GM18507 (cell line): Measurements from ENCODE around the gene VPS9D1.
"Not testable (repeated sequence)": the region's sequence is repeated elsewhere in the genome, so short reads cannot be mapped to it uniquely, and the experiment has no call there.

Source experiments
- DNase-seq: peaks from one replicate; pipeline ENCODE4 v3.0.0; 2011; ENCODE audit warnings: low read depth; ENCODE audit not compliant: insufficient read length; ENCODE audit errors: extremely low spot score
- FAIRE-seq: peaks from 2 replicates; lab custom pipeline; 2011; peaks lifted over from hg19 to GRCh38; lab: Jason Lieb, UNC

The VPS9D1 gene

DNA sequence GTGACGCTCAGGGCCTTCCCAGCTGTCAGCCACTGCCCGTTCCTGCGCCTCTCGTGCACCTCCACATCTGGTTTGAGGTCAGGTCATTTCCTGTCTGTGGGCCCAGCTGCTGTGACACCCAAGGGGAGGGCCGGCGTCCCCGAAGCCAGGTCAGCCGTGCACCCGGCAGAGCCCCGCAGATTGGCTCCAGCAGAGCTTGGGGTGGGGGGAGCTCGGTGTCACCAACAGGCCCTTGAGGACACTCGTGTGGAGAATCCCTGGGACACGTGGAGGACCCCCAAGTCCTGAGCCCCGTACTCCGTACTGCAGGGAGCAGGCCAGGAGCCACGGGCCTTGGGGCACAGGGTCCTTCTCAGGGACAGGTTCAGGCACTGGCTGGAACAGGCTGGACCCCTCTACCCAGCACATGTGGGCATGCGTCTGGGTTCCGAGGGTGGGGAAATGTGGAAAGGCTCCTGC is 24.0 kb downstream of the VPS9D1 start:
- peak; percentile 53 for FAIRE-seq
- no peak for DNase-seq

DNA sequence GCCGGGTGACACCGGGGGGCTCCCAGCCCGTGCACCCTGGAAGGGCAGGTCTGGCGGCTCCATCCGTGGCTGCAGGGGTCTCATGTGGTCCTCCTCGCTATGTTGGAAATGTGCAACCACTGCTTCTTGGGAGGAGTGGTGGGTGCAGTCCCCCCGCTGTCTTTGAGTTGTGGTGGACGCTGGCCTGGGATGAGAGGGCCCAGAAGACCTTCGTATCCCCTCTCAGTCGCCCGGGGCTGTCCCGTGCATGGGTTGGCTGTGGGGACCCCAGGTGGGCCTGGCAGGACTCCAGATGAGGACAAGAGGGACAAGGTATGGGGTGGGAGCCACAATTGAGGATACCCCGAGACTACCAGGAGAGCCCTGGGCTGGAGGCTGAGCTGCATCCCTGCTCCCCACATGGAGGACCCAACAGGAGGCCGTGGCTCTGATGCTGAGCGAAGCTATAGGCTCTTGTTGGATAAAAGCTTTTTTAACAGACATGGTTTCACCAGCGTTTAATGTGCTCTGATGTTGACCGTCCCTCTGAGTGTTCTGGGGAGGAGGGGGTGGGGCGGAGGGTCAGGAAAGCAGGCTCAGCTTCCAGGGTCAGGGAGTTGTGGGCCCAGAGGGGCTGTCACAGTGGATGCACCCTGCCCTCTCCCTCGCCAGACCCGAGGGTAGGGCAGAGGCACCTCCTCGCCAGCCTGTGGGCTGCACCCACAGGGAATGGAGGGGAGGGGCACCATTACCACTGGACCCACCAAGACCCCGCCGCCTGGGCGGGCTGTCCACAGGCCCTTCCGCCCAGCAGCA is 24.6 kb downstream of the VPS9D1 start:
- no peak for FAIRE-seq
- DNase-seq = no peak

DNA sequence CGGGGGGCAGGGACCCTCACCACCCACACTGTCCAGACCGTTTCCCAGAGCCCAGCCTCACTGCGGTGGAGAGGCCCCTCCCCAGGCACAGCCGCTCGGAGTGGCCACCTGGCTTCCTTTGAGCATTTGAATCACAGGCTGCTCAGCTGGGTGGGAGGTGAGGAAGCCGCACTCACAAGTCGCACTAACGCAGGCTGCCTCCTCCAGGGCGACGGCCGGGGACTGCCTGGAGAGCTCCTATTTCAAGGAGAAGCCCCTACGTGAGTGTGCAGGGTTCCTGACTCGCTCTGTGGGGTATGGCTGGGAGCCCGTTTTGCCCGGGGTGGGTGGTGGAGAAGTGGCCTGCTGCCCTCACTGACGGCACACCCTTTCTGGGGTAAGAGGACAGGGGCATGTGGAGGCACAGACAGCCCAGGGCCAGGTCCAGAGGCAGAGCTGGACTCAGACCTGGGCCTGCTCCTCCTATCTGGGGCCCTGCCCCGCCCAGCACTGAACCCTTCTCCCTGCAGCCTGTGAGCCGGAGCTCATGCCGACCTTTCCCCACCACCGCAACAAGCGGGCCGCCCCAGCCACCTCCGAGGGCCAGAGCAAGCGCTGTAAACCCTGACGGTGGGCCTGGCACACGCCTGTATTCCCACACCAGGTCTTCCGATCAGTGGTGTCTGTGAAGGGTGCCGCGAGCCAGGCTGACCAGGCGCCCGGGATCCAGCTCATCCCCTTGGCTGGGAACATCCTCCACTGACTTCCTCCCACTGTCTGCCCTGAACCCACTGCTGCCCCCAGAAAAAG is 25.4 kb downstream of the VPS9D1 start:
- FAIRE-seq (no peak), DNase-seq (no peak)

DNA sequence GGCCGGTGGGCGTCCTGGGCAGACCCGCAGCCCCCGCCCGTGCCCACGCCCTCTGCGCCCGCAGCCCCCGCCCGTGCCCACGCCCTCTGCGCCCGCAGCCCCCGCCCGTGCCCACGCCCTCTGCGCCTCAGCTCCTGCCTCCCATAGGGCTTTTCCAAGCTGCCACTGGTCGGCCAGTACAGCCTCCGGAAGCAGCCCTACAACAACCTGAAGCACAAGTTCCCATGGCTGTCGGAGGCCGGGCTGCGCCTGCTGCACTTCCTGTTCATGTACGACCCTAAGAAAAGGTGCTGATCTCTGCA is 26.0 kb downstream of the VPS9D1 start:
- DNase-seq, FAIRE-seq: not testable (repeated sequence)

DNA sequence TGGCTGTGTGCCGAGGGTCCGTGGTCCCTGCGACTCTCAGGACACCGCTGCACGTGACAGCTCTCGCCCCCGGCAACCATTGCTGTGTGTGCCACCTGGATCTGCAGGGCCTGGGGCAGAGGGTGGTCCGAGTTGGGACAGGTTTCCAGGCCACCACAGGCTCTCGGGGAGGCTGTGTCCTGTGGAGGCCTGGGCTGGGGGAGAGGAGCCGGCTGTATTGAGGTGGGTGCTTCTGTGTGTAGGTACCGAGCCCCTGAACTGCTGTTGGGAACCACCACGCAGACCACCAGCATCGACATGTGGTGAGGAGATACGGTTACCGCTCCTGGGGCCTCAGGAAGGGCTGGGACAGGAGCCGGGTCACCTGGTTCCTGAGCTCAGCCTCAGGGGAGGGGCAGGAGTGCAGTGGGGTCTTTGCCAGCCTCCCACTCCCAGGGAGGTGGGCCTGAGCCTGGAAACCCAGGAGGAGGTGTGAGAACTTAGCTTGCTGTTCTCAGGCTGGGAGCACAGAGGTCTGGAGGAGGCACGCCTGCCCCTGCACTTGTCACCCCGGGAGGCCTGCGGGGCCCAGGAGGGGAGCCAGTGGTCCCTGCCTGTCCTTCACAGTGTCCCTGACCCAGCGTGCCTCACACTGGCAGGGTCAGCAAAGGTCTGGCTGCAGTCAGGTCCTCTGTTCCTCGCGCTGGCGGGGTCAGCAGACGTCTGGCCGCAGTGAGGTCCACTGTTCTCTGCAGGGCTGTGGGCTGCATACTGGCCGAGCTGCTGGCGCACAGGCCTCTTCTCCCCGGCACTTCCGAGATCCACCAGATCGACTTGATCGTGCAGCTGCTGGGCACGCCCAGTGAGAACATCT is 26.5 kb downstream of the VPS9D1 start:
- no peak for DNase-seq
- FAIRE-seq = no peak

DNA sequence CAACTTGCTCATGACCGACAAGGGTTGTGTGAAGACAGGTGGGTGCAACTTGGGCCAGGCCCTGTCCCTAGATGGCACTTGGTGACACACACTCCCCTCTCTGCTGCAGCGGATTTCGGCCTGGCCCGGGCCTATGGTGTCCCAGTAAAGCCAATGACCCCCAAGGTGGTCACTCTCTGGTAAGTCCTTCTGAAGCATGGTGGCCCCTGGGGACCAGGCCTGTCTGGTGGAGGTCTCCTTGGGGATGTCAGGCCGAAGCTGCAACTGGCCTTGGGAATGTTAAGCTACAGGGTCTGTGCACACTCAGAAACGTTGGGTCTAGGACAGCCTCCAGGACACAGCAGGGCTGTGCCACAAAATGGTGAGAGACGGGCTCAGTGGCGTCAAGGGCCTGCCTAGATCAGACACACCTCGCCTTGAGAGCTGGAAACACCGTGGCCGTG is 27.4 kb downstream of the VPS9D1 start:
- FAIRE-seq = no peak
- no peak for DNase-seq

DNA sequence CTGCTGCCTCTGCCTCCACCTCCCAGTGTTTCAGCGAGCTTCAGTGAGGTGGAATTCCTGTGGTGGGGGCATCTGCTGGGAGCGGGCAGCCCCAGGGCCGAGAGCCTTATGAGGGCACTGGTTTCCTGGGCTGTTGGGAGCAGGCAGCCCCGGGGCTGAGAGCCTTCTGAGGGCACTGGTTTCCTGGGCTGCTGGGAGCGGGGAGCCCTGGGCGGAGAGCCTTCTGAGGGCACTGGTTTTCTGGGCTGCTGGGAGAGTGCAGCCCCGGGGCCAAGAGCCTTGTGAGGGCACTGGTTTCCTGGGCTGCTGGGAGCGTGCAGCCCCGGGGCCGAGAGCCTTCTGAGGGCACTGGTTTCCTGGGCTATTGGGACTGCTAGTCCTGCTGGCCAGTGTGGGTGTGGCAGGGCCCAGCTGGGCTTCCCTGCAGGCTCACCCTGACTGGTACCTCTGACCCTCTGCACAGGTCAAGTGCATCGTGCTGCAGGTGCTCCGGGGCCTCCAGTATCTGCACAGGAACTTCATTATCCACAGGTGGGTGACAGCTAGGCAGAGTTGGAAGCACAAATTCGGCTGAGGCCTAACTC is 28.6 kb downstream of the VPS9D1 start:
- FAIRE-seq (no peak), DNase-seq (no peak)

DNA sequence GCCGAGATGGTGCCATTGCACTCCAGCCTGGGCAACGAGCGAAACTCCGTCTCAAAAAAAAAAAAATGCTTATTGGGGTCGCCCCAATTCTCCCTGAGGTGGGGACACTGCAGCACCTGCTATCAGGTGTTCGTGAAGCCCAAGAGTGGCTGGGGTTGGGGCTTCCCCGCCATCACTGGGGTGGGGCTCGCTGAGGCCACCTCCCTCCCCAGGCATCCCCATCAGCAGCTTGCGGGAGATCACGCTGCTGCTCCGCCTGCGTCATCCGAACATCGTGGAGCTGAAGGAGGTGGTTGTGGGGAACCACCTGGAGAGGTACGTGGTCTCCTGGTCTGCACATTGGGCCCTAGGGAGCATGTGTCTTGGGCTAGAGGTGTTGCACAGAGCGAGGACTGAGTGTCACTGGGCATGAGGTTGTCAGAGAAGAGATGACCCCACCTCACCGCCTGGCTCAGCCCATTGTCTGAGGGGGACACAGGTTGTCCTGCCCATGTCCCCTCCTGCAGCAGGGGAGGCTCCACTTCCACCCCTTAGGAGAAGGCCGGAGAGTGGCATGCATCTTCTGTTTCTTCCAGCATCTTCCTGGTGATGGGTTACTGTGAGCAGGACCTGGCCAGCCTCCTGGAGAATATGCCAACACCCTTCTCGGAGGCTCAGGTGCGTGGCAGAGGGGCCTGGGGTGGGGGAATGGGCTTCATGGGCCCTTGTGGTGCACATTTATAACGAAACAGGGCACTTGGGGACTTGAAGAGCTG is 29.3 kb downstream of the VPS9D1 start:
- FAIRE-seq = no peak
- no peak for DNase-seq

DNA sequence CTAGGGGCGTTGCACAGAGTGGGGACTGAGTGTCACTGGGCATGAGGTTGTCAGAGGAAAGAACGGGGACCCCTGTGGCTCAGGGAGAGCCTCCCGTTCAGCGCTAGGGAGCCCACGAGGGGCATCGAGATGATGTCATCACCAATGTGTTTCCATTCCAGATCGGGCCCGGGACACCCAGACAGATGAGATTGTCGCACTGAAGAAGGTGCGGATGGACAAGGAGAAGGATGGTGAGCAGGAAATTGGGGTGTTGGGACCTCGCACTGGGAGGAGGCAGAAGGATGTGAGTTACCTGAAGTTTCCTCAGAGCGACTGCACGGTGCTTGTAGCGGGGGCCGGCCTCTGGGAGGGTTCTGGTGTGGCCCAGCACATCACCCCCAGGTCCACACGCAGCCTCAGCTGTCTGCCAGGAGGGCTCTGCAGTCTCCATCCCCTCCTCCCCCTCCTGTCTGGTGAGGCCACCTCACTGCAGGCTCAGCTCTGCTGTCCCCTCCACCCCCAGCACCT is 30.3 kb downstream of the VPS9D1 start:
- no peak for FAIRE-seq
- no peak for DNase-seq

DNA sequence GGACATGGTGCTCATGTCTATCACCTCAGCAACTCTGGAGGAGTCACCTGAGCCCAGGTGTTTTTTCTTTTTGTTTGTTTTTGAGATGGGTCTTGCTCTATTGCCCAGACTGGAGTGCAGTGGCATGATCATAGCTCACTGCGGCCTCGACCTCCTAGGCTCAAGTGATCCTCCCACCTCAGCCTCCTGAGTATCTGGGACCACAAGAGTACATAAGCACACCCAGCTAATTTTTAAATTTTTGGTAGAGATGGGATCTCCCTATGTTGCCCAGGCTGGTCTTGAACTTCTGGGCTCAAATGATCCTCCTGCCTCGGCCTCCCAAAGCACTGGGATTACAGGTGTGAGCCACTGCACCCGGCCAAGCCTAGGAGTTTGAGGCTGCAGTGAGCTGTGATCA is 31.1 kb downstream of the VPS9D1 start:
- FAIRE-seq = not testable (repeated sequence)

DNA sequence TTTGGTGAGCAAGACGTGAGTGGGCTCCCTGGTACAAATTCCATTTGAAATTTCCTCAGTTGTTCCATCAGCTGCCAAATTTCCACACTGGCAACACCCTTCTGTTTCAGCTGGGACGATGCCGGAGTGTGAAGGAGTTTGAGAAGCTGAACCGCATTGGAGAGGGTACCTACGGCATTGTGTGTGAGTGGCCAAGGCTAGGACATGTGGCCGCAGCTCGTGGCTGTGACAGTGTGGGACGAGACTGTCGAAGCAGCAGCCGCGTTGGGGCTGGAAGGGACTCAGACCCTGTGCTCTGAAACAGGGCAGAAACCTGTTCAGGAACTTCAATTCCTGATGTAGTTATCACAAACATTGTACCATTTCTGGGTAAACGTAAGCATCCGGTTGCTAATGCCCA is 31.6 kb downstream of the VPS9D1 start:
- FAIRE-seq (no peak), DNase-seq (no peak)

More for the DNA sequence above, 31.1 kb downstream of the VPS9D1 start:
- not testable (repeated sequence) for DNase-seq

DNA sequence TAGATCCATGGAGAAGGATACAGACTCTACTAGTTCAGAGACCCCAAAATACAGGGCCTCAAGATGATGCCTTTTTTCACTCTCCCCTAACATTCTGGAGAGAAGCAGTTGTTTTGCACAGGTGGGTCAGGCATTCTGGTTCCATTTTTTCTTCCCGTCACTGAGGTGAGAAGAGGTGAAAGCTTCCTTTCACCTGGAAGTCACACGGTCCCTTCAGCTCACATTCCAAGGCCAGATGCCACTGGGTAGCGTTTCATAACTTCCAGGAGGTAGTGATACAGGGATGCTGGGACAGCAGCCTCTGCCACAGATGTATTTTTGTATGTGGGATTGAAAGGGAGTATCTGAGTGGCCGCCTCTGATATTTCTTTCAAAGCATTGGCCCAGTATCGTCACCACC is 32.3 kb downstream of the VPS9D1 start:
- DNase-seq (no peak), FAIRE-seq (no peak)

DNA sequence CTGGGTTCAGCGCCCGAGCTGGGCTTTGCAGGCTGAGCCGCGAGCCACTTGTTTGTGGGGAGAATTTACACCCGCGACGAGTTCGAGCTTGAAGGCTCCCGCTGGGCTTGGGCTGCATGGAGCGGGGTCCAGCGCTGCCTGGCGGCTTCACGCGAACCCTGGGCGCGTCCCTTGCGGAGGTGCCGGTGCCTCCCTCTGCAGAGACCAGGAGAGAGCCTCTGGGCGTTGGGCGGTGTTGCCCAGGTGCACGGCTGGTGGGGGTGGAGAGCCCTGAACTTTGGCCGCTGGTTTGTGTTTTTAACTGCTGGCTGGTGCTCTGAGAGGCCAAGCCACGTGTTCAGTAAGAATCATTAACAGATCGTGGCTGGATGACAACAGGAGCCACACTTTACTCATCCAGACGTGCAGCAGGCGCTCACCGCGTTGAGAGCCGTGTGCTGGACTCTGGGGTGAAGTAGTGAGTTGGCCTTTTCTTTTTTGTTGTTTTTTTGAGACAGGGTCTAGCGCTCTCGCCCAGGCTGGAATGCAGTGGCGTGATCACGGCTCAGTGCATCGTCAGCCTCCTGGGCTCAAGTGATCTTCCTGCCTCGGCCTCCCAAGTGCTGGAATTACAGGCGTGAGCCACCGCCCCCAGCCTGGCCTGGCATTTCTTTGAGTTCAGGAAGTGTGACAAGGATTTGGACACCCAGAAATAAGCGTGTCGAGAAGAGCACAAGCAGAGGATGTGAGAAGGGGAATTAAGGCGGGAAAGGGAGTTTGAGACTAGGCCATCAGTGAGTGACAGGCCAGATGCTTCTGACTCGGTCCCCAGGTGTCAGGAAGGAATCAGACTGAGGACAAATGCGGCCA is 33.4 kb downstream of the VPS9D1 start:
- FAIRE-seq (peak; percentile 73), DNase-seq (no peak)

DNA sequence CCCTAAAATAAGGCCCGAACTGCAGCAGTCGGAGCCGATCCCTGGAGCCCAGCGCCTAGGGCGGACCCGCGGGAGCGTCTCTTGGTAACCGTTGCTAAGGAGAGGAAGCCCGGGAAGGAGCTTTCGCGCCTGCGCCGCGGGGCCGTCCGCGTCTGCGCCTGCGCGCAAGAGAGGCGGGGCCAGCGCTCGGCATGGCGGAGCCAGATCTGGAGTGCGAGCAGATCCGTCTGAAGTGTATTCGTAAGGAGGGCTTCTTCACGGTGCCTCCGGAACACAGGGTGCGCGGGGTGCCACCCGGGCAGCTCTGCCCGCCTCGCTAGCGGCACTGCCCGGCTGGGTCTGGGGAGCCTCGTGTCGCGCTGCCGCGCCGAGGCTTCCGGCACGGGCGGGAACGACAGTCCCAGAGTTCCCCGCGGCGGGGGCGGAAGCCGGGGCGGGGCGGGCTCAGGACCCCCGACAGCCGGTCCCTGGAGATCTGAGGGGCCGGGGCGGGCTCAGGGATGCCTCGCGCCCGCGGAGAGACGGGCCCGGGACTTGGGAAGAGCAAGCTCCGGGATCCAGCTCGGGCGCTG is 34.1 kb downstream of the VPS9D1 start, which contains the start of gene CDK10:
Gene CDK10, plus strand, starts transcription at position 170 of the 572 bp plus-strand sequence. Its CDS starts 22 bp downstream, at position 192.
- FAIRE-seq = peak; percentile 91
- peak; percentile 85 for DNase-seq

DNA sequence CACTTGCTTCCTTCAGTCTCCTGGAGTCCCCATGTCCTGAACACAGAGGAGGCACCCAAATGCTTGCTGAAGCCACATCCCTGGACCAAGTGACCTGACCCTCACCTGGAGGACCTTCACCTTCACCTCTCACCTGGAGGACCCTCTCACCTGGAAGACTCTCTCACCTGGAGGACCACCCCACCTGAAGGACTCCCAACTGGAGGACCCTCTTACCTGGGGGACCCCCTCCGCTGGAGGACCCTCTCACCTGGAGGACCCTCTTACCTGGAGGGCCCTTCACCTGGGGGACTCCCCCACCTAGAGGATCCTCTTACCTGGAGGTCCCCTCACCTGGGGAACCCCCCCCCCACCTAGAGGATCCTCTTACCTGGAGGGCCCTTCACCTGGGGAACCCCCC is 34.8 kb downstream of the VPS9D1 start:
- DNase-seq = no peak
- FAIRE-seq = no peak

DNA sequence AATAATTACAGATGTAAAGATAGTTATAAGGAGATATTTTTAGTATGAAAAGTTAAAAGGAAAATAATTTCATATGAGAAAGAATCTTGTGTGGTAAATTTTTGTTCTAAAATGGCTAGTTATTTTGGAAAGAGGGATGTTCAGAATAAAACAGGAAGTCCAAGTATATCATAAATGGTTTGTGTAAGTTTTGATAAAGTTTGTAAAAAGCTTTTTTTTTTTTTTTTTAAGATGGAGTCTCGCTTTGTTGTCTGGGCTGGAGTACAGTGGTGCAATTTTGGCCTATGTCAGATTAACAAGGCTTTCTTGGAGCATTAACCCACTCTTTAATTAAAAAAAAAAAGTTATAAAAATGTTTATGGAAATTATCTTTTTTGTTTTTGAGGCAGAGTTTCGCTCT is 42.4 kb downstream of the VPS9D1 start:
- DNase-seq (no peak), FAIRE-seq (no peak)

DNA sequence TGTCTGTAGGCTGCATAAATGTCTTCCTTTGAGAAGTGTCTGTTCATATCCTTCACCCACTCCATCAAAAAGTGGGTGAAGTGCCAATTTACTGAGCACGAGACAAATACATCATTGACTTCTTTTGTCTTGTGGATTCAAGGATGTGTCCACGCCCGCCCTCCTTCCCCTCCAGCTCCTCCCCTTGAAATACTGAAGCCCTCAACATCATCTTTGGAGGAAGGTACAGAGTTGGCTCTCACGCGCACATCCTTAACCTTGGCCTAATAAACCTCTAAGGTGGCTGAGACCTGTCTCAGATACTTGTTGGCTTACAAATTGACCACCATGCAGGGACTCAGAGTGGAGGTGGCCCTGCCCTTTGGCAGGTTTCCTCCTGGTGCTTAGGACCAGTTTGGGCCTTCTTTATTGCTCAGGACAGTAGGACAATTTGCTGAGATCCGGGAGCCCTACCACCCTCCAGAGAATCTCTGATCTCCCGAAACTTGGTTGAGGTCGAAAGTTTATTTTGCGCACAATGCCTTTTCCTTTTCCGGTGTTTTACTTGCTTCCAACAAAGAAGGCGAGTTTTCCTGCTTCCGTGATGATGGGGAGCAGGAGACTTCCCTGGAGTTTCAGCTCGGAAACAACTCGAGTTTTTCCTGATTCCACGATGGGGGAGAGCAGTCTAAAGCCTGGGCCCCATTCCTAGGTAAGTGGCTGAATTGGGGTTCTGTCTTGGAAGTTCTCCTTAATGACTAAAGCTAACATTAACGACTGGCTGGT is 48.3 kb downstream of the VPS9D1 start:
- no peak for FAIRE-seq
- no peak for DNase-seq
